Transverse colon (tissue), 4 donors: ENCODE results near the gene SPTBN4. TPM values are rescaled to one million over a fixed set of nuclear protein-coding genes. Genes with fewer than 3 reads are reported as not detected.
"Not testable (repeated sequence)": the region's sequence is repeated elsewhere in the genome, so short reads cannot be mapped to it uniquely, and the experiment has no call there.

ENCODE experiments used
- DNase-seq: peaks from one replicate; pipeline ENCODE4 v3.0.0-alpha.2; 2019
- H3K27ac ChIP-seq, 4 donors: fragments of 200-600 bp; sonication (generic); 2 replicates each; pipeline ENCODE4 v1.5.1; 2016 to 2018; ENCODE audit warnings: inconsistent platforms in 4 of 4
- H3K27me3 ChIP-seq: fragments of 200-600 bp; sonication (generic); 2 replicates; pipeline ENCODE4 v1.5.1; 2017; ENCODE audit warnings: inconsistent platforms
- H3K36me3 ChIP-seq, 4 donors: fragments of 200-600 bp; sonication (generic); 2 replicates each; pipeline ENCODE4 v1.5.1; 2017 to 2019; ENCODE audit warnings: inconsistent platforms in 4 of 4
- H3K4me1 ChIP-seq, 4 donors: fragments of 200-600 bp; sonication (generic); 2 replicates each; pipeline ENCODE4 v1.5.1; 2017 to 2020; ENCODE audit warnings: inconsistent platforms in 4 of 4
- H3K4me3 ChIP-seq, 4 donors: fragments of 200-600 bp; sonication (generic); 1 replicate in 1 of 4; 2 replicates in 3 of 4; pipeline versions ENCODE4 v1.5.1 to v1.6.1; 2017 to 2019; ENCODE audit warnings: inconsistent platforms in 4 of 4
- H3K9me3 ChIP-seq, 2 donors: fragments of 200-600 bp; sonication (generic); 2 replicates each; pipeline ENCODE4 v1.5.1; 2017 to 2019; ENCODE audit warnings: inconsistent platforms in 2 of 2
- CTCF ChIP-seq, 5 experiments: fragments of 200-600 bp in 3 of 5; fragments of 450-650 bp in 2 of 5; sonication (generic) in 3 of 5; IDR thresholded peaks; 1 replicate in 2 of 5; 2 replicates in 3 of 5; pipeline ENCODE4 v1.5.1; 2016 to 2017; ENCODE audit warnings: antibody characterized with exemption in 5 of 5, inconsistent platforms in 3 of 5, mild to moderate bottlenecking in 2 of 5, moderate library complexity in 1 of 5
- EP300 ChIP-seq: sonication (generic); formaldehyde crosslinking; IDR thresholded peaks from one replicate; pipeline ENCODE4 v1.6.1; 2017; ENCODE audit warnings: antibody characterized with exemption, low read depth
- POLR2A ChIP-seq: fragments of 450-650 bp; IDR thresholded peaks from one replicate; pipeline ENCODE4 v1.6.1; 2016; ENCODE audit warnings: antibody characterized with exemption, mild to moderate bottlenecking, moderate library complexity
- POLR2AphosphoS5 ChIP-seq, 3 donors: sonication (generic); formaldehyde crosslinking; IDR thresholded peaks; one replicate each; pipeline ENCODE4 v1.6.1; 2016; ENCODE audit warnings: antibody characterized with exemption in 3 of 3
- WGBS, 2 donors: methylation state at CpG; one replicate each; pipeline ENCODE4 v1.1.5; 2018; ENCODE audit warnings: low coverage in 1 of 2; 5-methylcytosine and 5-hydroxymethylcytosine counted together
- in situ Hi-C, 4 donors: fragments of 200-750 bp; cut with MboI; loops; one replicate each; pipeline versions ENCODE4 v1.15.0 to v1.15.1; 2017; ENCODE audit warnings: low sequenced_read_pairs in 3 of 4, low pct_ligation_motif_present in 1 of 4, low pct_unique_long_range_greater_than_20kb in 1 of 4
- intact Hi-C: fragments of 100-400 bp; cut with DNase I; formaldehyde crosslinking; loops from one replicate; pipeline ENCODE4 v1.15.1; 2023; ENCODE audit warnings: low total_unique reads
- total RNA-seq, 4 donors: library from RNA; depleted of rRNA; stranded (reverse); fragments of >200 nt; gene quantifications; one replicate each; pipeline ENCODE4 v1.1.0, GENCODE V29; 2016

SPTBN4 gene
- total RNA-seq, 4 donors from 2014 or later = under 0.01 to 1.5 (median 0.99) TPM

- peaks cover 23 to 51% (median 37%) of the 10 kb centered on the region in 4 donors for H3K4me1 ChIP-seq
- no peak for DNase-seq
- intact Hi-C loops (loop anchor here (1.0 kb wide), 1 partner anchor 18 kb away; no protein-coding TSS in a partner anchor), in situ Hi-C loops (loop anchor here in 2 of 4 donors (10.0 to 25.0 kb wide), 2 partner anchors 138 to 140 kb away; partner anchors contain the start of gene AKT2 (in 2 of the 2))
- TF ChIP-seq EP300 = no peak
- TF ChIP-seq CTCF (IDR thresholded peaks at IDR 0.05) = no peak
- no peak for TF ChIP-seq POLR2A
- TF ChIP-seq POLR2AphosphoS5 (IDR thresholded peaks at IDR 0.05) = no peak
- no peaks in the 10 kb centered on the region for H3K27me3 ChIP-seq
- H3K9me3 ChIP-seq = no peaks in the 10 kb centered on the region
- peak overlapping the region; percentile 97 to 100 (median 99) for H3K27ac ChIP-seq
- peak overlapping the region; percentile 66 to 99 (median 85) for H3K4me3 ChIP-seq
- 1 to 2% methylated on average over 11 to 20 of the region's 28 CpGs for WGBS, 2 donors
- peaks cover 0 to 10% (median 0%) of the 10 kb centered on the region in 4 donors for H3K36me3 ChIP-seq
Observed at GRCh38 chr19:40424637-40425449, 42.0 kb upstream of the SPTBN4 start.

GRCh38 chr19:40425450-40426287 lies 41.1 kb upstream of the SPTBN4 start, which contains the start of gene SERTAD1:
SERTAD1 (minus strand) TSS chr19:40425992; CDS start chr19:40423546, 2,446 bp downstream.
- in situ Hi-C loops (loop anchor here in 1 of 4 donors (10.0 kb wide), 1 partner anchor 141 kb away; the partner anchor contains the start of gene AKT2), intact Hi-C loops (loop anchor here (1.0 kb wide), 1 partner anchor 18 kb away; no protein-coding TSS in a partner anchor)
- TF ChIP-seq POLR2A (peak; percentile 99), POLR2AphosphoS5 (IDR thresholded peaks at IDR 0.05) (peak; percentile 99 to 100 (median 99)), CTCF (IDR thresholded peaks at IDR 0.05) (peak; percentile 79 to 96 (median 84)), EP300 (peak; percentile 3)
- H3K9me3 ChIP-seq = no peaks in the 10 kb centered on the region
- peaks cover 23 to 46% (median 37%) of the 10 kb centered on the region in 4 donors for H3K4me1 ChIP-seq
- H3K27ac ChIP-seq = peak within 1 kb of the TSS; percentile 97 to 100 (median 99)
- peak; percentile 100 for DNase-seq
- H3K36me3 ChIP-seq = peaks cover 0 to 10% (median 0%) of the 10 kb centered on the region in 4 donors
- H3K27me3 ChIP-seq = no peaks in the 10 kb centered on the region
- peak within 1 kb of the TSS; percentile 66 to 99 (median 85) for H3K4me3 ChIP-seq
- WGBS, 2 donors = 1% methylated on average over 69 of the region's 75 CpGs; no CpG with 5 or more reads in 1 of the 2 donors

- peaks cover 16 to 42% (median 32%) of the 10 kb centered on the region in 4 donors for H3K4me1 ChIP-seq
- H3K27me3 ChIP-seq, H3K9me3 ChIP-seq, intact Hi-C loops, H3K27ac ChIP-seq, H3K36me3 ChIP-seq, H3K4me3 ChIP-seq, DNase-seq: not testable (repeated sequence)
- WGBS, 2 donors = 90 to 96% methylated on average over 3 to 7 of the region's 7 CpGs
- in situ Hi-C loops = loop anchor here in 1 of 4 donors (10.0 kb wide), 1 partner anchor 143 kb away; the partner anchor contains the start of gene AKT2
Observed at GRCh38 chr19:40428197-40428596, 38.6 kb upstream of the SPTBN4 start.

GRCh38 chr19:40430242-40430641 lies 36.6 kb upstream of the SPTBN4 start:
- H3K27me3 ChIP-seq, H3K27ac ChIP-seq, H3K36me3 ChIP-seq, DNase-seq, intact Hi-C loops, H3K9me3 ChIP-seq, in situ Hi-C loops, H3K4me3 ChIP-seq: not testable (repeated sequence)
- WGBS, 2 donors = 93 to 100% methylated on average over 10 of the region's 10 CpGs
- H3K4me1 ChIP-seq = peaks cover 12 to 42% (median 29%) of the 10 kb centered on the region in 4 donors
